Left lung (tissue), 10 donors: ENCODE data around the gene ZC3H12A. TPM values are rescaled to one million over a fixed set of nuclear protein-coding genes. Genes with fewer than 3 reads are reported as not detected.

Experiments
- ATAC-seq: fragments of 200-7000 bp; cut with Tn5 transposase; one replicate; pipeline ENCODE4 v1.9.1; 2020; ENCODE audit warnings: moderate library complexity
- DNase-seq, 4 donors: peaks; one replicate each; pipeline ENCODE4 v3.0.0-alpha.2; 2013 to 2020
- H3K27ac ChIP-seq, 2 donors: fragments of 200-600 bp; sonication (generic) in 1 of 2; one replicate each; pipeline versions ENCODE4 v1.5.0 to v1.8.0; 2020 to 2021
- H3K27me3 ChIP-seq, 2 donors: fragments of 200-600 bp; sonication (generic) in 1 of 2; one replicate each; pipeline versions ENCODE4 v1.5.0 to v1.8.0; 2020 to 2021
- H3K36me3 ChIP-seq, 2 donors: fragments of 200-600 bp; sonication (generic) in 1 of 2; one replicate each; pipeline versions ENCODE4 v1.5.0 to v1.8.0; 2020 to 2021
- H3K4me1 ChIP-seq, 2 donors: fragments of 200-600 bp; one replicate each; pipeline ENCODE4 v1.8.0; 2021
- H3K4me3 ChIP-seq, 2 donors: fragments of 200-600 bp; sonication (generic) in 1 of 2; one replicate each; pipeline versions ENCODE4 v1.5.0 to v1.8.0; 2020 to 2021; ENCODE audit warnings: mild to moderate bottlenecking in 1 of 2
- H3K9me3 ChIP-seq, 2 donors: fragments of 200-600 bp; sonication (generic) in 1 of 2; one replicate each; pipeline versions ENCODE4 v1.5.0 to v1.8.0; 2020 to 2021
- CTCF ChIP-seq, 2 donors: fragments of 200-600 bp; sonication (generic) in 1 of 2; IDR thresholded peaks; one replicate each; pipeline versions ENCODE4 v1.5.0 to v1.8.0; 2021; ENCODE audit warnings: antibody characterized with exemption in 2 of 2
- intact Hi-C, 2 donors: fragments of 100-400 bp; cut with DNase I; formaldehyde crosslinking; loops; one replicate each; pipeline versions ENCODE4 v1.11.2 to v1.14.2; 2022
- polyA plus RNA-seq, 6 donors: library from polyadenylated mRNA; unstranded; fragments of 120-200 nt; gene quantifications; one replicate each; pipeline ENCODE4 v1.2.1, GENCODE V29; 2013; ENCODE audit not compliant: insufficient read length in 6 of 6
- total RNA-seq, 2 donors: library from RNA; stranded (reverse); fragmentation: NEBNext Ultra II Directional; extraction: Animal tissue kit (Norgen Biotek cat#: 25700); gene quantifications; one replicate each; pipeline ENCODE4 v1.2.1, GENCODE V29; 2021
- donor health status: DM: no; HTN: yes; CAD: no.
- donor health status: DM: no; HTN: no; CAD: no.

Gene ZC3H12A
- total and polyA plus RNA-seq, 8 donors = 1.1 to 28.0 (median 2.3) TPM

- no peaks in the 10 kb centered on the region for H3K36me3 ChIP-seq
- H3K9me3 ChIP-seq = no peaks in the 10 kb centered on the region
- intact Hi-C loops = loop anchor here in 1 of 2 donors (10.0 kb wide), 2 partner anchors 728 to 858 kb away; no protein-coding TSS in a partner anchor
- no peak for TF ChIP-seq CTCF (IDR thresholded peaks at IDR 0.05)
- DNase-seq (no peak), ATAC-seq (no peak)
- H3K4me1 ChIP-seq = no peaks in the 10 kb centered on the region
- H3K27ac ChIP-seq = no peak overlapping the region
- no peak overlapping the region for H3K4me3 ChIP-seq
- peaks cover 0 to 54% of the 10 kb centered on the region in 2 donors for H3K27me3 ChIP-seq
Measured at GRCh38 chr1:37432716-37433115, 41.7 kb upstream of the ZC3H12A start.

GRCh38 chr1:37433171-37433570, 41.2 kb upstream of the ZC3H12A start:
- no peaks in the 10 kb centered on the region for H3K4me1 ChIP-seq
- no peak overlapping the region for H3K4me3 ChIP-seq
- H3K36me3 ChIP-seq = no peaks in the 10 kb centered on the region
- DNase-seq (no peak), ATAC-seq (no peak)
- H3K27ac ChIP-seq = no peak overlapping the region
- no peaks in the 10 kb centered on the region for H3K9me3 ChIP-seq
- no peak for TF ChIP-seq CTCF (IDR thresholded peaks at IDR 0.05)
- peaks cover 0 to 53% of the 10 kb centered on the region in 2 donors for H3K27me3 ChIP-seq
- intact Hi-C loops = loop anchor here in 1 of 2 donors (10.0 kb wide), 2 partner anchors 728 to 858 kb away; no protein-coding TSS in a partner anchor

- ATAC-seq (peak; percentile 93), DNase-seq (peak; percentile 28 to 93 (median 55))
- peak; percentile 93 to 94 for TF ChIP-seq CTCF (IDR thresholded peaks at IDR 0.05)
- Histone ChIP-seq H3K27me3 (peaks cover 0 to 48% of the 10 kb centered on the region in 2 donors), H3K27ac (no peak overlapping the region), H3K4me3 (no peak overlapping the region), H3K36me3 (no peaks in the 10 kb centered on the region), H3K4me1 (no peaks in the 10 kb centered on the region), H3K9me3 (no peaks in the 10 kb centered on the region)
- intact Hi-C loops = loop anchor here in 1 of 2 donors (10.0 kb wide), 2 partner anchors 730 to 860 kb away; no protein-coding TSS in a partner anchor
Measured at GRCh38 chr1:37434292-37435225, 39.8 kb upstream of the ZC3H12A start.

GRCh38 chr1:37437087-37437486, 37.3 kb upstream of the ZC3H12A start:
- DNase-seq (no peak), ATAC-seq (no peak)
- intact Hi-C loops = loop anchor here in 1 of 2 donors (10.0 kb wide), 2 partner anchors 732 to 862 kb away; no protein-coding TSS in a partner anchor
- no peaks in the 10 kb centered on the region for H3K4me1 ChIP-seq
- H3K27ac ChIP-seq = no peak overlapping the region
- no peaks in the 10 kb centered on the region for H3K36me3 ChIP-seq
- TF ChIP-seq CTCF (IDR thresholded peaks at IDR 0.05) = no peak
- no peaks in the 10 kb centered on the region for H3K9me3 ChIP-seq
- H3K4me3 ChIP-seq = no peak overlapping the region
- peaks cover 0 to 37% of the 10 kb centered on the region in 2 donors for H3K27me3 ChIP-seq
